Activated CD4-positive, alpha-beta T cell treated with anti-CD3 and anti-CD28 coated beads, Interleukin-2, amount 10 ng/mL, durations not matched to agents 7 days and 5 days (primary cell): ENCODE measurements around the gene PTPRT. TPM values are rescaled to one million over a fixed set of nuclear protein-coding genes. Genes with fewer than 3 reads are reported as not detected.

ENCODE experiments used
- CTCF ChIA-PET: fragments of 350-600 bp; sonication (Branson Sonifier 250); formaldehyde crosslinking; loops from one replicate; lab custom pipeline; 2021; ENCODE audit warnings: antibody characterized with exemption; lab: Charles Lee
- POLR2A ChIA-PET: fragments of 350-600 bp; sonication (Branson Sonifier 250); formaldehyde crosslinking; loops from one replicate; lab custom pipeline; 2021; ENCODE audit warnings: antibody characterized with exemption; lab: Charles Lee
- DNase-seq: peaks from one replicate; pipeline ENCODE4 v3.0.0-alpha.2; 2020
- H3K27ac Mint-ChIP-seq: one replicate; pipeline ENCODE4 v1.8.0; 2021; ENCODE audit warnings: mild to moderate bottlenecking, moderate library complexity, mixed read lengths
- H3K27me3 Mint-ChIP-seq: one replicate; pipeline ENCODE4 v1.8.0; 2021; ENCODE audit warnings: mixed read lengths
- H3K36me3 Mint-ChIP-seq: one replicate; pipeline ENCODE4 v1.8.0; 2021; ENCODE audit warnings: low read depth, mixed read lengths
- H3K4me1 Mint-ChIP-seq: one replicate; pipeline ENCODE4 v1.8.0; 2021; ENCODE audit warnings: mixed read lengths
- H3K4me3 Mint-ChIP-seq: one replicate; pipeline ENCODE4 v1.8.0; 2021; ENCODE audit warnings: mild to moderate bottlenecking, moderate library complexity, mixed read lengths
- H3K9me3 Mint-ChIP-seq: one replicate; pipeline ENCODE4 v1.8.0; 2021; ENCODE audit warnings: mixed read lengths
- total RNA-seq, 2 experiments: library from RNA; stranded (reverse); gene quantifications; one replicate each; pipeline ENCODE4 v1.2.3, GENCODE V29; 2021

PTPRT gene
- total RNA-seq, 2 experiments from 2014 or later, result not detected

DNA sequence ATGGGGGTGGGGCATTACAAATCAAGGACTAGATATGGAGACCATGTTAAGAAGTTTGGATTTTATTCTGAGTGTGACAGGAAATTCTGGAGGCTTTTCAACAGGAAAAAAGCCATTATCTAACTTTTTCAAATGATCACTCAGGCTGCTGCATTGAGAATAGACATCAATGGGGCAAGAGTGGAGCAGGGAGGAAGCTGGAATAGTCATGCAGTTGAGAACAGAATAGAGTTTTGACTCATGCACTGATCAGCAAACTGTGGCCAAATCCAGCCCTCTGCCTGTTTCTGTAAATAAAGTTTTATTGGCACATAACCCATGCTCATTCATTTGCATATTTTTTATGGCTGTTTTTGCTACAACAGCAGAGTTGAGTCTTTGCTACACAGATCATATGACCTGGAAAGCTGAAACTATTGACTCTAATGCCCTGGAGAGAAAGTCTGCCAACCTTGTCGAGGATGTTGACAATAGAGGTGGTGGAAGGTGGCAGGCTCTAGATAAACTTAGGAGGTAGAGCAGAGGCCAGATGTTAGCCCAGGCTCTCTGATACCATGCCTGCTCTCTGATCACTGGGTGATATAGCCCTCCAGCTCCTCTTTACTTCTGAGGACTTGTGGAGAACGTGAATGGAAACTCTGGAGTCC is 441.8 kb downstream of the PTPRT start:
- Mint-ChIP-seq H3K4me3 (no peak overlapping the region), H3K27me3 (no peaks in the 10 kb centered on the region), H3K36me3 (no peaks in the 10 kb centered on the region), H3K27ac (no peak overlapping the region), H3K9me3 (peaks cover 3% of the 10 kb centered on the region), H3K4me1 (no peaks in the 10 kb centered on the region)
- no peak for DNase-seq
- ChIA-PET POLR2A (no interaction called here), CTCF (no interaction called here)

- Mint-ChIP-seq H3K36me3 (no peaks in the 10 kb centered on the region), H3K4me3 (no peak overlapping the region), H3K27me3 (no peaks in the 10 kb centered on the region), H3K27ac (no peak overlapping the region), H3K9me3 (peaks cover 3% of the 10 kb centered on the region), H3K4me1 (no peaks in the 10 kb centered on the region)
- ChIA-PET POLR2A (no interaction called here), CTCF (no interaction called here)
- DNase-seq, result no peak
Observed at GRCh38 chr20:42744756-42745465, 444.8 kb downstream of the PTPRT start.

- Mint-ChIP-seq H3K27me3 (no peaks in the 10 kb centered on the region), H3K9me3 (peaks cover 3% of the 10 kb centered on the region), H3K4me3 (no peak overlapping the region), H3K36me3 (no peaks in the 10 kb centered on the region), H3K27ac (no peak overlapping the region), H3K4me1 (no peaks in the 10 kb centered on the region)
- DNase-seq, result no peak
- CTCF ChIA-PET, result no interaction called here
- POLR2A ChIA-PET, result no interaction called here
Observed at GRCh38 chr20:42742926-42743325, 446.8 kb downstream of the PTPRT start.

GRCh38 chr20:42741906-42742305 is 447.8 kb downstream of the PTPRT start:
- Mint-ChIP-seq H3K9me3 (peaks cover 5% of the 10 kb centered on the region), H3K27ac (no peak overlapping the region), H3K27me3 (no peaks in the 10 kb centered on the region), H3K4me3 (no peak overlapping the region), H3K4me1 (no peaks in the 10 kb centered on the region), H3K36me3 (no peaks in the 10 kb centered on the region)
- DNase-seq, result no peak
- ChIA-PET POLR2A (no interaction called here), CTCF (no interaction called here)

GRCh38 chr20:42740226-42740870 is 449.4 kb downstream of the PTPRT start:
- Mint-ChIP-seq H3K4me1 (no peaks in the 10 kb centered on the region), H3K27ac (no peak overlapping the region), H3K4me3 (no peak overlapping the region), H3K36me3 (no peaks in the 10 kb centered on the region), H3K27me3 (no peaks in the 10 kb centered on the region), H3K9me3 (peaks cover 2% of the 10 kb centered on the region)
- CTCF ChIA-PET, result no interaction called here
- no peak for DNase-seq
- POLR2A ChIA-PET, result no interaction called here

DNA sequence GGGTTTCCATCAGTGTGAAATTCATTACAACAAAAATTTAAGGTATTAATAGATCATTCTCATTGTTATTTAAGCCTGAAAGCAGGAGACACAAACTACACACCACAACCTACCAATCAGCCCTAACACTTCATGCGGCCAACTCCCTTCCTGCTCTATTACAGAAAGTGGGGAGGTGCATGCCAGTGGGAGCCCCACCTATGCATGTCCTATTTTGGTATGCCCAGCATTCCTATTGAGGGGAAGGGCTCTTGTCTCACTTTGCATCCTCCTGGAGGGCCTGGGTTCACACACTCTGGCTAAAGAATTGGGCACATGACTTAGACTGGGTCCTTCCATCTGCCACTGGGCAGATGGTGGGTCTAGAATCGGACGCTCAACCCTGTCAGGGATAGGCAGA is 450.0 kb downstream of the PTPRT start:
- ChIA-PET POLR2A (no interaction called here), CTCF (no interaction called here)
- no peak for DNase-seq
- Mint-ChIP-seq H3K36me3 (no peaks in the 10 kb centered on the region), H3K9me3 (peaks cover 2% of the 10 kb centered on the region), H3K27me3 (no peaks in the 10 kb centered on the region), H3K4me1 (no peaks in the 10 kb centered on the region), H3K27ac (no peak overlapping the region), H3K4me3 (no peak overlapping the region)

DNA sequence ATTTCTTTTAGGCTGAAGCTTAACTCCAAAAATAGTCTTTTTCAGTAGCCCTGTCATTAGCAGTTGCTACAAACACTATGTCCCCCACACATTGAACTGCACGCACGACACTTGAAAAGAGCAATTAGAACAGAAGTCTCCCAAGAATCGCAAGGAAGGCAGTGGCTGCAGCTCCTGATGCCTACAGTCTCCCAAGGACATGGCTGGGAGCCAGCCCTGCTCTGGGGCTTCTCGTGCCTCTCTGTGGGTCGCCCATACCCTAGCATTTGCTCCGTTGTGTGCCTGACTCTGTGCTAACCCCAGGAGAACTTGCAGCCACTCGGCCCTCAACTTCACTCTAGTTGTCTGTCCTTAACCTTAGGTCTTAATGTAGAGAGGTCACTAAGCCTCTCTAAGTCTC is 454.2 kb downstream of the PTPRT start:
- no peaks in the 10 kb centered on the region for H3K36me3 Mint-ChIP-seq
- no peak overlapping the region for H3K4me3 Mint-ChIP-seq
- H3K27me3 Mint-ChIP-seq, result no peaks in the 10 kb centered on the region
- no peak overlapping the region for H3K27ac Mint-ChIP-seq
- ChIA-PET POLR2A (no interaction called here), CTCF (no interaction called here)
- DNase-seq, result no peak
- H3K9me3 Mint-ChIP-seq, result peaks cover 2% of the 10 kb centered on the region
- H3K4me1 Mint-ChIP-seq, result no peaks in the 10 kb centered on the region

DNA sequence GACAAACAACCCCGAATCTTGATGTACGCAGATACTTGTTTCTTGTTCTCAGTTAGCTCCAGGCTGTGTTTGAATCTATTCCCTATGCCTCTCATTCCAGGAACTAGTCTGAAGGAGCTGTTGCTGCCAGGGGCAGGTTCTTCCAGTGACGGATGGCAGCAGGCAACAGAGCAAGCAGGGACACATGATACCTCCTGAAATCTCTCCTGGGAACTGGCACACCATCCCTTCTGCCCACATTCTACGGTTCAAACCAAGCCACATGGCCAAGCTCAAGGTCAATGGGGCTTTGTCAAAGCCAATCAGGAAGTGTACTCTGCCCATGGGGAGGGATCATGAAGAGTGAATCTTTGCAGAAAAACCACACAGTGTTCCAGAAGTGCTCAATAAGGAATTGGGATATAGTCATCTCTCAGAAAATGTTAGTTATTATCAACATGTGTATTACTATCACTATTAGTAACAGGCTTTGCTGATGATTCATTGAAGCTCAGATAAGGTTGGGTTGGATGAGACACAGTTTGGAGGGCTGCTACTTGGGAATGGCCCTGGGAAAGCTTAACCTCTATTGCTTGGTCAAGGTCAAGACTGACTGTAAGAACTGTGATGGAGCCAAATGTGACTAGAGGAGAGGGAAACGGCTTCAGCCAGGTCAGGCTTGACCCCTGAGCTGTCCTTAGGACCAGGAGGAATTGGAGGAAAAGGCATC is 454.9 kb downstream of the PTPRT start:
- ChIA-PET CTCF (no interaction called here), POLR2A (no interaction called here)
- peaks cover 2% of the 10 kb centered on the region for H3K9me3 Mint-ChIP-seq
- H3K27ac Mint-ChIP-seq, result no peak overlapping the region
- no peak overlapping the region for H3K4me3 Mint-ChIP-seq
- no peaks in the 10 kb centered on the region for H3K27me3 Mint-ChIP-seq
- H3K36me3 Mint-ChIP-seq, result no peaks in the 10 kb centered on the region
- DNase-seq, result no peak
- no peaks in the 10 kb centered on the region for H3K4me1 Mint-ChIP-seq

- no peak for DNase-seq
- Mint-ChIP-seq H3K4me3 (no peak overlapping the region), H3K27ac (no peak overlapping the region), H3K4me1 (no peaks in the 10 kb centered on the region), H3K27me3 (no peaks in the 10 kb centered on the region), H3K9me3 (peaks cover 2% of the 10 kb centered on the region), H3K36me3 (no peaks in the 10 kb centered on the region)
- ChIA-PET POLR2A (no interaction called here), CTCF (no interaction called here)
Observed at GRCh38 chr20:42721923-42722322, 467.8 kb downstream of the PTPRT start.

GRCh38 chr20:42714298-42715141 is 475.2 kb downstream of the PTPRT start:
- POLR2A ChIA-PET, result interaction anchor here (0.6 kb wide), 1 partner anchor 37 kb away, joined by 3 read pairs; no protein-coding TSS in a partner anchor
- H3K36me3 Mint-ChIP-seq, result no peaks in the 10 kb centered on the region
- no peaks in the 10 kb centered on the region for H3K4me1 Mint-ChIP-seq
- no peak overlapping the region for H3K4me3 Mint-ChIP-seq
- no peak overlapping the region for H3K27ac Mint-ChIP-seq
- no peaks in the 10 kb centered on the region for H3K27me3 Mint-ChIP-seq
- no peak for DNase-seq
- CTCF ChIA-PET, result no interaction called here
- peaks cover 13% of the 10 kb centered on the region for H3K9me3 Mint-ChIP-seq

DNA sequence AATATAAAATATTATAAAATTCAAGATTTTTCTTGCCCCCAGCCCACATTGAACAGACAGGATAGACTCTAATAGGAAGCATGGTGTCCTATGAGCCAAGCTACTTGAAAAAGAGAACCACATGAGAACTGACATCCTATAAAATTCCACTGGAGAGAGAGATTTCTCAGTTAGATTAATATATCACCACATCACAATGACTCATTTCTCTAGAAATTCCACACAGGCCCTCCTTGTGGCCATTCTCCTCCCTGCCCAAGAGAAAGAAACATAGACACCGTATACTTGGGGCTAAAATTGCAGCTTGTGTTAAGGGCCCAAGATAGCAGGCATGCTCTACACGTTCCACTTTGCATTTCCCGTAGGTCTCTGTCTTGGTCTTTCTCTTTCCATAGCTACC is 481.4 kb downstream of the PTPRT start:
- Mint-ChIP-seq H3K27me3 (no peaks in the 10 kb centered on the region), H3K4me3 (no peak overlapping the region), H3K4me1 (no peaks in the 10 kb centered on the region), H3K9me3 (peaks cover 9% of the 10 kb centered on the region), H3K27ac (no peak overlapping the region), H3K36me3 (no peaks in the 10 kb centered on the region)
- ChIA-PET POLR2A (no interaction called here), CTCF (no interaction called here)
- no peak for DNase-seq

DNA sequence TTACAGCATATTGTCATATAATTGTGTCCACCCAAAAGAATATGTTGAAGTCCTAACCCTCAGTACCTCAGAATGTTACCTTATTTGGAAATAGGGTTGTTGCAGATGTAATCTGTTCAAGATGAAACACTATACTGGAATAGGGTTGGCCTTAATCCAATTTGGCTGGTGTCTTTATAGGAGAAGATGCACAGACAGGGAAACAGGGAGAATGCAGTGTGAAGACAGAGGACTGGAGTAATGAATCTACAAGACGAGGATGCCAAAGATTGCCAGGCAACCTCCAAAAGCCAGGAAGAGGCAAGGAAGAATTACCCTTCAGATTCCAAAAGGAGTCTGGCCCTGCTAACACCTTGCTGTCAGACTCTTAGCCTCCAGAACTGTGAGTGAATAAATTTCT is 482.9 kb downstream of the PTPRT start:
- CTCF ChIA-PET, result no interaction called here
- no peak for DNase-seq
- Mint-ChIP-seq H3K4me1 (no peaks in the 10 kb centered on the region), H3K36me3 (no peaks in the 10 kb centered on the region), H3K4me3 (no peak overlapping the region), H3K27me3 (no peaks in the 10 kb centered on the region), H3K9me3 (peaks cover 13% of the 10 kb centered on the region), H3K27ac (no peak overlapping the region)
- POLR2A ChIA-PET, result no interaction called here
